GM12892 (cell line): ENCODE measurements around the gene ARMC2.

Source experiments
- POLR2A ChIP-seq: IDR thresholded peaks from 2 replicates; pipeline ENCODE4 v1.6.1; 2011; ENCODE audit warnings: low read depth, low read length, control low read depth
- POLR2AphosphoS5 ChIP-seq: IDR thresholded peaks from 2 replicates; pipeline ENCODE4 v1.6.1; 2011; ENCODE audit warnings: low read depth, low read length, control low read depth
- TAF1 ChIP-seq: IDR thresholded peaks from 2 replicates; pipeline ENCODE4 v1.6.1; 2011; ENCODE audit warnings: low read depth, mild to moderate bottlenecking, control low read depth, low read length, borderline replicate concordance

DNA sequence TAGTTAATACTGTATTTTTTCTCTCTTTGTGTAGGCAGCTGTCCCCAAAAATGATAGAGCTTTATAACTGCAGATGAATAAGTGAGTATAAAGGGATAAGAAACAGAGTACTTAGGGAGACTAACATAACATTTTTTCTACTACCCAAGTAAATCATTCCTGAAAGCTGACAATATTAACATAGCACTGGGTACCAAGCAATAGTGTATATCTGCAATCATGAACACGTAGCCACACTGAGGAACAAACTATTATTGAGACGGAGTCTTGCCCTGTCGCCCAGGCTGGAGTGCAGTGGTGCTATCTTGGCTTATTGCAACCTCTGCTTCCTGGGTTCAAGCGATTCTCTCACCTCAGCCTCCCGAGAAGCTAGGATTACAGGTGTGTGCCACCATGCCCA, 140.5 kb downstream of the ARMC2 start:
- TF ChIP-seq POLR2AphosphoS5 (no peak), POLR2A (no peak), TAF1 (no peak)
